ENCODE results near the gene PICALM.
A peak's percentile ranks its signal among the peaks of the same experiment; 100 is the strongest.

PICALM gene

GRCh38 chr11:86052693-86053641 lies 15.9 kb downstream of the PICALM start:
- FAIRE-seq: no peak
- no peak for DNase-seq (ENCODE audit: low spot score)

- DNase-seq (ENCODE audit: low spot score): no peak
- FAIRE-seq: no peak
Observed at GRCh38 chr11:86050196-86050709, 18.6 kb downstream of the PICALM start.

- DNase-seq (ENCODE audit: low spot score): no peak
- peak; percentile 43 for FAIRE-seq
Observed at GRCh38 chr11:86047275-86047991, 21.5 kb downstream of the PICALM start.

GRCh38 chr11:86046116-86046515 lies 22.8 kb downstream of the PICALM start:
- DNase-seq (ENCODE audit: low spot score) (no peak), FAIRE-seq (peak; percentile 57)

- FAIRE-seq (no peak), DNase-seq (ENCODE audit: low spot score) (no peak)
Observed at GRCh38 chr11:86043765-86044503, 24.9 kb downstream of the PICALM start.

GRCh38 chr11:86041975-86042378 lies 26.9 kb downstream of the PICALM start:
- peak; percentile 72 for DNase-seq (ENCODE audit: low spot score)
- peak; percentile 87 for FAIRE-seq

GRCh38 chr11:86040919-86041850 lies 27.7 kb downstream of the PICALM start:
- FAIRE-seq (no peak), DNase-seq (ENCODE audit: low spot score) (no peak)

- no peak for DNase-seq (ENCODE audit: low spot score)
- FAIRE-seq: no peak
Observed at GRCh38 chr11:86039094-86039493, 29.8 kb downstream of the PICALM start.

- DNase-seq (ENCODE audit: low spot score) (no peak), FAIRE-seq (no peak)
Observed at GRCh38 chr11:86037743-86038142, 31.1 kb downstream of the PICALM start.

GRCh38 chr11:86035920-86036319 lies 33.0 kb downstream of the PICALM start:
- DNase-seq (ENCODE audit: low spot score) (no peak), FAIRE-seq (no peak)

GRCh38 chr11:86035164-86035563 lies 33.7 kb downstream of the PICALM start:
- DNase-seq (ENCODE audit: low spot score) (no peak), FAIRE-seq (no peak)

- FAIRE-seq (no peak), DNase-seq (ENCODE audit: low spot score) (no peak)
Observed at GRCh38 chr11:86034710-86035109, 34.2 kb downstream of the PICALM start.

- DNase-seq (ENCODE audit: low spot score) (no peak), FAIRE-seq (no peak)
Observed at GRCh38 chr11:86021377-86021776, 47.5 kb downstream of the PICALM start.

- FAIRE-seq: no peak
- no peak for DNase-seq (ENCODE audit: low spot score)
Observed at GRCh38 chr11:86018249-86018648, 50.6 kb downstream of the PICALM start.

- DNase-seq (ENCODE audit: low spot score): no peak
- no peak for FAIRE-seq
Observed at GRCh38 chr11:86016451-86016850, 52.4 kb downstream of the PICALM start.

GRCh38 chr11:86015699-86016098 lies 53.2 kb downstream of the PICALM start:
- FAIRE-seq (no peak), DNase-seq (ENCODE audit: low spot score) (no peak)

- DNase-seq (ENCODE audit: low spot score): no peak
- FAIRE-seq: no peak
Observed at GRCh38 chr11:86014221-86014620, 54.7 kb downstream of the PICALM start.

GRCh38 chr11:86013713-86014112 lies 55.2 kb downstream of the PICALM start:
- FAIRE-seq: no peak
- no peak for DNase-seq (ENCODE audit: low spot score)

GRCh38 chr11:86011175-86011574 lies 57.7 kb downstream of the PICALM start:
- no peak for DNase-seq (ENCODE audit: low spot score)
- FAIRE-seq: no peak

GRCh38 chr11:86003654-86004053 lies 65.2 kb downstream of the PICALM start:
- no peak for FAIRE-seq

More at GRCh38 chr11:86003654-86004053, 65.2 kb downstream of the PICALM start:
- no peak for DNase-seq (ENCODE audit: low spot score)
